BJ (cell line): ENCODE results near the gene TP53RK. TPM values are rescaled to one million over a fixed set of nuclear protein-coding genes. Genes with fewer than 3 reads are reported as not detected.

Experiments
- CTCF ChIA-PET: fragments of 350-600 bp; formaldehyde crosslinking; extraction: SDS; loops from one replicate; lab custom pipeline; 2021; ENCODE audit warnings: antibody characterized with exemption, inconsistent platforms; lab: Yijun Ruan, JAX
- POLR2A ChIA-PET: fragments of 300-600 bp; sonication (Branson Sonifier 250); formaldehyde crosslinking; extraction: SDS; loops from one replicate; lab custom pipeline; 2021; ENCODE audit warnings: antibody characterized with exemption; lab: Charles Lee
- DNase-seq: peaks from one replicate; pipeline ENCODE4 v3.0.0-alpha.2; 2011; ENCODE audit warnings: low read depth
- H3K27me3 ChIP-seq: 2 replicates; pipeline ENCODE4 v1.6.0; 2011; ENCODE audit warnings: low read length; ENCODE audit not compliant: control insufficient read depth, insufficient read depth
- H3K36me3 ChIP-seq: 2 replicates; pipeline ENCODE4 v1.5.1; 2011; ENCODE audit warnings: low read length; ENCODE audit not compliant: control insufficient read depth, insufficient read depth
- H3K4me3 ChIP-seq: 2 replicates; pipeline ENCODE4 v1.5.1; 2011; ENCODE audit warnings: low read depth, mild to moderate bottlenecking, control low read depth, low read length
- CTCF ChIP-seq: IDR thresholded peaks from 2 replicates; pipeline ENCODE4 v1.5.1; 2011; ENCODE audit warnings: low read depth, mild to moderate bottlenecking, control low read depth, inconsistent platforms, low read length, moderate library complexity; ENCODE audit not compliant: insufficient read depth
- polyA plus RNA-seq: library from polyadenylated mRNA; depleted of rRNA; stranded (reverse); fragments of >200 nt; gene quantifications from 2 replicates; pipeline ENCODE4 v1.2.3, GENCODE V29; 2011

TP53RK gene
- polyA plus RNA-seq, 1 experiment = 7.2 TPM

DNA sequence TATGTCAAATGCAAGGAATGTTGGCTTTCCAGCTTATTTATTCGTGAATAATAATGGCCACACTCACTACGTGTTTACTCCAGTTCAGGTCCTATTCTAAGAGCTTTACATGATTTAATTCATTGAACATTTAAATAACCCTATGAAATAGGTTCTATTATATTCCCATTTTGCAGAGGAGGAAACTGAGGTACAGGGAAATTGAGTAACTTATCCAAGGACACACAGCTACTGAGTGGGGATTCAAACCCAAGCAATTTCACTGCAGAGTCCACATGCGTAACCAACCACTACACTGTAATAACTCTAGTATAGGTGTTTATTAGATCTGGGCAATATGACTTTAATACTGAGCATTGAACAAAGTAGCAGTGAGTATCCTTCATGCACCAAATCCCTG lies 25.7 kb downstream of the TP53RK start:
- CTCF ChIA-PET = interaction anchor here (1.6 kb wide), 1 partner anchor 141 kb away, joined by 5 read pairs; no protein-coding TSS in a partner anchor

DNA sequence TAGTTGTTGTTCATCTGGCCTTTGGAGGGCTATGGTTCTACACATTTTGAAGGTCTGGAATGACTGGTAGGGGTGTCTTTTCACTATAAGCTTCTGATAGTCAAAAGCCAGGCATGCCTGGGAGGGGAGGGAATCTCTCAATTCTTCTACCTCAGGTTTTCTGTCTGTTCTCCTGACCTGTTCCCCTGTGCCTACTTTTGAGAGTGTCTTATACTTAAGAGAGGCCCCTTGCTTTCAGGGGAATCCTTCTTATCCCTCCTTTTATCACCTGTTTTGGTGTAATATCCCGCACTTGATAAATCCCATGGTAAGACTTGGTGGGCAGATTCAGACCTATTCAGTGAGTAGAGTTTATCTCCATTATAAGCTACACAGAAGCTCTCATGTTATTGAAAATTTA lies 27.6 kb downstream of the TP53RK start:
- H3K4me3 ChIP-seq = no peak overlapping the region
- H3K27me3 ChIP-seq = no peaks in the 10 kb centered on the region
- CTCF ChIA-PET = interaction anchor here (0.7 kb wide), 1 partner anchor 21 kb away, joined by 3 read pairs; no protein-coding TSS in a partner anchor
- POLR2A ChIA-PET = no interaction called here
- no peaks in the 10 kb centered on the region for H3K36me3 ChIP-seq
- DNase-seq = no peak
- no peak for TF ChIP-seq CTCF

More for the DNA sequence above, 25.7 kb downstream of the TP53RK start:
- no peak for DNase-seq
- Histone ChIP-seq H3K36me3 (no peaks in the 10 kb centered on the region), H3K27me3 (no peaks in the 10 kb centered on the region), H3K4me3 (no peak overlapping the region)
- POLR2A ChIA-PET = no interaction called here
- TF ChIP-seq CTCF = no peak

DNA sequence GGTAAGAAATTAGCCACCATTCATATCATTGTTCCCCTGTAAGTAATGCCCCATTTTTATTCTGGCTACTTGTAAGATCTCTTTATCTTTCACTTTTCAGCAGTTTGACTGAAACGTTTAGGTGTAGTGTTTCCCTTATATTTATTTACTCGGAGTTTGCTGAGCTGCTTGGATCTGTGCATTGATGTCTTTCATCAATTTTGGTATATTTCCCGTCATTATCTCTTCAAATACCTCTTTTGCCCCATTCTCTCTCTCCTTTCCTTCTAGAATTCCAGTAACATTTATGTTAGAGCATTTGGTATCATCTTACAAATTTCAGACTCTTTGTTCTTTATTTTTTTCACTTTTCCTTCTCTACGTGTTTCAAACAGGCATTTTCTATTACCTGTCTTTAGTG lies 28.8 kb downstream of the TP53RK start:
- H3K27me3 ChIP-seq = no peaks in the 10 kb centered on the region
- ChIA-PET CTCF (no interaction called here), POLR2A (no interaction called here)
- TF ChIP-seq CTCF = no peak
- H3K36me3 ChIP-seq = no peaks in the 10 kb centered on the region
- no peak overlapping the region for H3K4me3 ChIP-seq
- DNase-seq = no peak

DNA sequence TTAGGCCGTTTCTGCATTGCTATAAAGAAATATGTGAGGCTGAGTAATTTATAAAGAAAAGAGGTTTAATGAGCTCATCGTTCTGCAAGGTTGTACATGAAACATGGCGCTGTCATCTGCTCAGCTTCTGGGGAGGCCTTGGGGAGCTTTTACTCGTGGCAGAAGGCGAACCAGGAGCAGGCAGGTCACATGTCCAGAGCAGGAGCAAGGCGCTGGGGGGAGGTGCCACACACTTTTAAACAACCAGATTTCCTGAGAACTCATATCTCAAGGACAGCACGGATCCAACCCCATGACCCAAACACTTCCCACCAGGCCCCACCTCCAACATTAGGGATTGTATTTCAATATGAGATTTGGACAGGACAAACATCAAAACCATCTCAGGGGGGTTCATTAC lies 31.6 kb downstream of the TP53RK start:
- ChIA-PET CTCF (interaction anchor here (1.4 kb wide), 1 partner anchor 23 kb away, joined by 4 read pairs; no protein-coding TSS in a partner anchor), POLR2A (no interaction called here)
- no peak for TF ChIP-seq CTCF
- DNase-seq = no peak
- Histone ChIP-seq H3K27me3 (no peaks in the 10 kb centered on the region), H3K4me3 (no peak overlapping the region), H3K36me3 (no peaks in the 10 kb centered on the region)

- DNase-seq = no peak
- TF ChIP-seq CTCF = no peak
- no peaks in the 10 kb centered on the region for H3K27me3 ChIP-seq
- ChIA-PET POLR2A (no interaction called here), CTCF (interaction anchor here (0.9 kb wide), 1 partner anchor 12 kb away, joined by 3 read pairs; no protein-coding TSS in a partner anchor)
- H3K4me3 ChIP-seq = no peak overlapping the region
- H3K36me3 ChIP-seq = no peaks in the 10 kb centered on the region
Observed at GRCh38 chr20:46657137-46657536, 32.1 kb downstream of the TP53RK start.
